Ishikawa (cell line): ENCODE data around the gene PRELID1.

Source experiments
- CEBPB ChIP-seq: IDR thresholded peaks from 2 replicates; pipeline ENCODE4 v1.6.1; 2012
- CREB1 ChIP-seq: IDR thresholded peaks from 2 replicates; pipeline ENCODE4 v1.6.1; 2012; ENCODE audit warnings: low read depth
- EGR1 ChIP-seq: IDR thresholded peaks from 2 replicates; pipeline ENCODE4 v1.6.1; 2012
- EP300 ChIP-seq: IDR thresholded peaks from 2 replicates; pipeline ENCODE4 v1.6.1; 2012; ENCODE audit warnings: borderline replicate concordance
- RAD21 ChIP-seq: IDR thresholded peaks from 2 replicates; pipeline ENCODE4 v1.6.1; 2012; ENCODE audit warnings: low read depth
- TAF1 ChIP-seq: IDR thresholded peaks from 2 replicates; pipeline ENCODE4 v1.6.1; 2012; ENCODE audit warnings: low read depth, mild to moderate bottlenecking
- TCF12 ChIP-seq: IDR thresholded peaks from 2 replicates; pipeline ENCODE4 v1.6.1; 2012; ENCODE audit warnings: low read depth
- YY1 ChIP-seq: IDR thresholded peaks from 2 replicates; pipeline ENCODE4 v1.6.1; 2012; ENCODE audit warnings: low read depth
- ZBTB7A ChIP-seq: IDR thresholded peaks from 2 replicates; pipeline ENCODE4 v1.6.1; 2012; ENCODE audit warnings: low read depth
- TF ChIP-seq, protein P1 (sequence below): IDR thresholded peaks from 2 replicates; pipeline ENCODE4 v1.6.1; 2012; ENCODE audit warnings: low read depth, mild to moderate bottlenecking
- TF ChIP-seq, protein P2 (sequence below): IDR thresholded peaks from 2 replicates; pipeline ENCODE4 v1.6.1; 2012

DNA sequence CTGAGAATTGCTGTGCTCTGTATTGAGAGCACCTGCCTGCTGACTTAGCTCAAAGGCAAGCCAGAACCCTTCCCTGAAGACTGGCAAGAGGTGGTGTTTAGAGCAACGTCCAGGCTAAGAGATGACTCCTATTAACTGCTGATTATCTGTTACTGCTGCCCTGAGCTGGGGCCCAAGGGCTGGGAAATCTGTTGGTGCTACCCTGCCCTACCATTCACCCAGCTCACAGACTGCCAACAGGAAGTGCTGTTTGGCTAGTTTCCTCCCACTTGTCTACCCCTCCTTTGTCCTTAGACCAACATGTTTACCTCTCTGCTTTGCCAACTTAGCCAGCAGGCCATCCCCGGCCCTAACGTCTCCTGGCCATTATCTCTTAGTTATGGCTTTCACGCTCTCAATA lies 7.0 kb upstream of the PRELID1 start:
- TF ChIP-seq RAD21 (no peak), ZBTB7A (no peak), YY1 (no peak), TAF1 (no peak), CREB1 (no peak), CEBPB (no peak), TCF12 (no peak), EP300 (no peak), EGR1 (no peak)
- TF ChIP-seq, protein P1, sequence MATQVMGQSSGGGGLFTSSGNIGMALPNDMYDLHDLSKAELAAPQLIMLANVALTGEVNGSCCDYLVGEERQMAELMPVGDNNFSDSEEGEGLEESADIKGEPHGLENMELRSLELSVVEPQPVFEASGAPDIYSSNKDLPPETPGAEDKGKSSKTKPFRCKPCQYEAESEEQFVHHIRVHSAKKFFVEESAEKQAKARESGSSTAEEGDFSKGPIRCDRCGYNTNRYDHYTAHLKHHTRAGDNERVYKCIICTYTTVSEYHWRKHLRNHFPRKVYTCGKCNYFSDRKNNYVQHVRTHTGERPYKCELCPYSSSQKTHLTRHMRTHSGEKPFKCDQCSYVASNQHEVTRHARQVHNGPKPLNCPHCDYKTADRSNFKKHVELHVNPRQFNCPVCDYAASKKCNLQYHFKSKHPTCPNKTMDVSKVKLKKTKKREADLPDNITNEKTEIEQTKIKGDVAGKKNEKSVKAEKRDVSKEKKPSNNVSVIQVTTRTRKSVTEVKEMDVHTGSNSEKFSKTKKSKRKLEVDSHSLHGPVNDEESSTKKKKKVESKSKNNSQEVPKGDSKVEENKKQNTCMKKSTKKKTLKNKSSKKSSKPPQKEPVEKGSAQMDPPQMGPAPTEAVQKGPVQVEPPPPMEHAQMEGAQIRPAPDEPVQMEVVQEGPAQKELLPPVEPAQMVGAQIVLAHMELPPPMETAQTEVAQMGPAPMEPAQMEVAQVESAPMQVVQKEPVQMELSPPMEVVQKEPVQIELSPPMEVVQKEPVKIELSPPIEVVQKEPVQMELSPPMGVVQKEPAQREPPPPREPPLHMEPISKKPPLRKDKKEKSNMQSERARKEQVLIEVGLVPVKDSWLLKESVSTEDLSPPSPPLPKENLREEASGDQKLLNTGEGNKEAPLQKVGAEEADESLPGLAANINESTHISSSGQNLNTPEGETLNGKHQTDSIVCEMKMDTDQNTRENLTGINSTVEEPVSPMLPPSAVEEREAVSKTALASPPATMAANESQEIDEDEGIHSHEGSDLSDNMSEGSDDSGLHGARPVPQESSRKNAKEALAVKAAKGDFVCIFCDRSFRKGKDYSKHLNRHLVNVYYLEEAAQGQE, result no peak
- TF ChIP-seq, protein P2, sequence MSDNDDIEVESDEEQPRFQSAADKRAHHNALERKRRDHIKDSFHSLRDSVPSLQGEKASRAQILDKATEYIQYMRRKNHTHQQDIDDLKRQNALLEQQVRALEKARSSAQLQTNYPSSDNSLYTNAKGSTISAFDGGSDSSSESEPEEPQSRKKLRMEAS, result no peak
